MCF 10A (cell line): Measurements from ENCODE around the gene ZDHHC4. TPM values are rescaled to one million over a fixed set of nuclear protein-coding genes. Genes with fewer than 3 reads are reported as not detected.

ENCODE experiments used
- BruUV-seq: library from RNA; stranded (reverse); fragments of 400-500 nt; replicated peaks from 2 replicates; lab custom pipeline; 2021; lab: Mats Ljungman, UMichigan
- CTCF ChIA-PET: fragments of 300-600 bp; sonication (Branson Sonifier 250); formaldehyde crosslinking; extraction: SDS; loops from one replicate; lab custom pipeline; 2021; ENCODE audit warnings: antibody characterized with exemption, inconsistent platforms; lab: Yijun Ruan, JAX
- POLR2A ChIA-PET: fragments of 300-600, 350-650 bp; sonication (Branson Sonifier 250); formaldehyde crosslinking; extraction: SDS; loops from one replicate; lab custom pipeline; 2020; ENCODE audit warnings: antibody characterized with exemption, inconsistent platforms; lab: Yijun Ruan, JAX
- DNase-seq: peaks from one replicate; pipeline ENCODE4 v3.0.0-alpha.2; 2018; ENCODE audit not compliant: unreplicated experiment
- H3K27ac Mint-ChIP-seq: one replicate; pipeline ENCODE4 v1.8.0; 2022; ENCODE audit warnings: mild to moderate bottlenecking, low read depth, mixed read lengths; ENCODE audit not compliant: unreplicated experiment
- H3K27me3 Mint-ChIP-seq: one replicate; pipeline ENCODE4 v1.8.0; 2022; ENCODE audit warnings: mixed read lengths; ENCODE audit not compliant: insufficient read depth, unreplicated experiment
- H3K36me3 Mint-ChIP-seq: one replicate; pipeline ENCODE4 v1.8.0; 2022; ENCODE audit warnings: mild to moderate bottlenecking, moderate library complexity, mixed read lengths; ENCODE audit not compliant: insufficient read depth, unreplicated experiment
- H3K4me1 Mint-ChIP-seq: one replicate; pipeline ENCODE4 v1.8.0; 2022; ENCODE audit warnings: mixed read lengths; ENCODE audit not compliant: insufficient read depth, unreplicated experiment
- H3K4me3 Mint-ChIP-seq: one replicate; pipeline ENCODE4 v1.8.0; 2022; ENCODE audit warnings: mild to moderate bottlenecking, moderate library complexity, mixed read lengths; ENCODE audit not compliant: unreplicated experiment
- H3K9me3 Mint-ChIP-seq: one replicate; pipeline ENCODE4 v1.8.0; 2022; ENCODE audit warnings: mixed read lengths; ENCODE audit not compliant: unreplicated experiment
- CTCF ChIP-seq: fragments of 200-600 bp; IDR thresholded peaks from one replicate; pipeline ENCODE4 v1.8.0; 2022; ENCODE audit warnings: antibody characterized with exemption, mild to moderate bottlenecking; ENCODE audit not compliant: unreplicated experiment
- intact Hi-C: fragments of 100-400 bp; cut with micrococcal nuclease; formaldehyde crosslinking; loops from 2 replicates; pipeline ENCODE4 v1.14.1; 2022
- total RNA-seq: library from RNA; stranded (reverse); gene quantifications from 2 replicates; pipeline ENCODE4 v1.2.3, GENCODE V29; 2022

The ZDHHC4 gene
- total RNA-seq, 1 experiment from 2014 or later, result 45.6 TPM

- intact Hi-C loops, result no loop called here
- Mint-ChIP-seq H3K27ac (no peak overlapping the region), H3K36me3 (no peaks in the 10 kb centered on the region), H3K4me1 (no peaks in the 10 kb centered on the region), H3K27me3 (peaks cover 27% of the 10 kb centered on the region), H3K4me3 (no peak overlapping the region), H3K9me3 (no peaks in the 10 kb centered on the region)
- no TSS peak for BruUV-seq
- POLR2A ChIA-PET, result no interaction called here
- CTCF ChIA-PET, result interaction anchor here (0.6 kb wide), 1 partner anchor 16 kb away, joined by 4 read pairs; no protein-coding TSS in a partner anchor
- no peak for DNase-seq
- no peak for TF ChIP-seq CTCF
Observed at GRCh38 chr7:6533893-6534495, 43.3 kb upstream of the ZDHHC4 start.

- BruUV-seq, result no TSS peak
- Mint-ChIP-seq H3K9me3 (no peaks in the 10 kb centered on the region), H3K4me3 (no peak overlapping the region), H3K27me3 (peaks cover 11% of the 10 kb centered on the region), H3K27ac (no peak overlapping the region), H3K36me3 (no peaks in the 10 kb centered on the region), H3K4me1 (no peaks in the 10 kb centered on the region)
- ChIA-PET CTCF (interaction anchor here (0.5 to 1.1 kb wide), 2 partner anchors 20 to 1847 kb away, joined by 3 to 4 read pairs; no protein-coding TSS in a partner anchor), POLR2A (no interaction called here)
- no peak for TF ChIP-seq CTCF
- no peak for DNase-seq
- intact Hi-C loops, result no loop called here
Observed at GRCh38 chr7:6536262-6537260, 40.7 kb upstream of the ZDHHC4 start.

GRCh38 chr7:6542368-6542767 lies 34.9 kb upstream of the ZDHHC4 start:
- H3K9me3 Mint-ChIP-seq, result no peaks in the 10 kb centered on the region
- H3K4me3 Mint-ChIP-seq, result no peak overlapping the region
- H3K27ac Mint-ChIP-seq, result no peak overlapping the region
- no TSS peak for BruUV-seq
- no peaks in the 10 kb centered on the region for H3K36me3 Mint-ChIP-seq
- TF ChIP-seq CTCF, result no peak
- no peaks in the 10 kb centered on the region for H3K27me3 Mint-ChIP-seq
- no peak for DNase-seq
- ChIA-PET CTCF (no interaction called here), POLR2A (no interaction called here)
- intact Hi-C loops, result no loop called here
- H3K4me1 Mint-ChIP-seq, result no peaks in the 10 kb centered on the region
